Smooth muscle cell (in vitro differentiated cells): ENCODE measurements around the gene SYNJ2BP. TPM values are rescaled to one million over a fixed set of nuclear protein-coding genes. Genes with fewer than 3 reads are reported as not detected.
"Not testable (repeated sequence)": the region's sequence is repeated elsewhere in the genome, so short reads cannot be mapped to it uniquely, and the experiment has no call there.

ENCODE experiments used
- DNase-seq: peaks from one replicate; lab custom pipeline; 2025; ENCODE audit not compliant: unreplicated experiment; lab: John Stamatoyannopoulos, UW
- H2AFZ ChIP-seq: fragments of 200-600 bp; sonication (generic); 2 replicates; pipeline ENCODE4 v1.6.0; 2016; ENCODE audit warnings: antibody characterized with exemption, low read depth, mild to moderate bottlenecking
- H3F3A ChIP-seq: fragments of 200-600 bp; sonication (generic); 2 replicates; pipeline ENCODE4 v1.6.0; 2017; ENCODE audit warnings: antibody characterized with exemption, low read depth
- H3K27ac ChIP-seq: fragments of 200-600 bp; sonication (generic); 2 replicates; pipeline ENCODE4 v1.5.1; 2016; ENCODE audit warnings: low read depth, mild to moderate bottlenecking
- H3K27me3 ChIP-seq: fragments of 200-600 bp; sonication (generic); 2 replicates; pipeline ENCODE4 v1.6.1; 2016; ENCODE audit warnings: low read depth, mild to moderate bottlenecking
- H3K36me3 ChIP-seq: fragments of 200-600 bp; sonication (generic); 2 replicates; pipeline ENCODE4 v1.5.1; 2016; ENCODE audit warnings: low read depth
- H3K4me1 ChIP-seq: fragments of 200-600 bp; sonication (generic); 2 replicates; pipeline ENCODE4 v1.5.1; 2016; ENCODE audit warnings: low read depth
- H3K4me2 ChIP-seq: fragments of 200-600 bp; sonication (generic); 2 replicates; pipeline ENCODE4 v1.6.0; 2016; ENCODE audit warnings: mild to moderate bottlenecking
- H3K4me3 ChIP-seq: fragments of 200-600 bp; sonication (generic); 2 replicates; pipeline ENCODE4 v1.5.1; 2016; ENCODE audit warnings: mild to moderate bottlenecking
- H3K79me2 ChIP-seq: fragments of 200-600 bp; sonication (generic); 2 replicates; pipeline ENCODE4 v1.6.0; 2016; ENCODE audit warnings: low read depth, mild to moderate bottlenecking
- H3K9ac ChIP-seq: fragments of 200-600 bp; sonication (generic); 2 replicates; pipeline ENCODE4 v1.6.0; 2016; ENCODE audit warnings: low read depth
- H3K9me3 ChIP-seq: fragments of 200-600 bp; sonication (generic); replicated peaks from 2 replicates; pipeline ENCODE4 v1.5.1; 2016; ENCODE audit warnings: low read depth
- H4K20me1 ChIP-seq: fragments of 200-600 bp; sonication (generic); 2 replicates; pipeline ENCODE4 v1.6.0; 2016; ENCODE audit warnings: low read depth
- WGBS: methylation state at CpG from one replicate; pipeline ENCODE4 v1.1.7; 2016; ENCODE audit warnings: low lambda C conversion rate; 5-methylcytosine and 5-hydroxymethylcytosine counted together
- polyA plus RNA-seq: library from polyadenylated mRNA; unstranded; fragments of >200 nt; fragmentation: Nextera tagmentation; extraction: Ambion mirVana; gene quantifications from 2 replicates; pipeline ENCODE4 v1.2.1, GENCODE V29; 2016
- total RNA-seq: library from RNA; depleted of rRNA; stranded (reverse); fragments of >200 nt; gene quantifications from 2 replicates; pipeline ENCODE4 v1.2.3, GENCODE V29; 2014
- TF ChIP-seq, protein P1 (sequence below): fragments of 200-600 bp; sonication (generic); IDR thresholded peaks from 2 replicates; pipeline ENCODE4 v1.5.1; 2017; ENCODE audit warnings: borderline replicate concordance, mild to moderate bottlenecking, antibody characterized with exemption; ENCODE audit not compliant: insufficient read depth, poor library complexity, severe bottlenecking

The SYNJ2BP gene
- total and polyA plus RNA-seq, 2 experiments from 2014 or later: 14.8 to 18.8 TPM

DNA sequence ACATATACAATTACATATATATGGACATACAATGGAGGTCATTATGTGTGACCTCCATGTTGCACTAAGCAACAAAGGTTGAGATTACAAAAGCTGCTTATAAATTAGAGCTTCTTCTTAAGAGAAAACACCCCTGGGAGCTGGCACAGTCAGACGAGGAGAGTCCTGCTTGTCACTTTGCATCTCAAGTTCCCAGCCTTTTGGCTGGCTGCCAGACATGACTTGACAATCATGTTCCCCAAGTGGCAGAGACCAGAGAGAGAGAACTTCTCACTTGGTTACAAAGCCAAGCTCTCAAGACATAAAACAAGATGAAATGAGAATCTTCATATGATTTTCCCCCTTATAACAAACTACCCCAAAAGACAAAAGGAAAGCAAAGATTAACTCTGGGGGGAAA, 8.5 kb upstream of the SYNJ2BP start:
- no peak overlapping the region for H3K4me2 ChIP-seq
- no peaks in the 10 kb centered on the region for H3K79me2 ChIP-seq
- H2AFZ ChIP-seq: no peak overlapping the region
- peaks cover 2% of the 10 kb centered on the region for H3K9me3 ChIP-seq
- no peak overlapping the region for H3K9ac ChIP-seq
- no peak overlapping the region for H3K27ac ChIP-seq
- no peaks in the 10 kb centered on the region for H3K27me3 ChIP-seq
- DNase-seq: no peak
- 88% methylated on average over 1 of the region's 1 CpG for WGBS
- H3K36me3 ChIP-seq: no peaks in the 10 kb centered on the region
- H3K4me3 ChIP-seq: no peak overlapping the region
- TF ChIP-seq, protein P1, sequence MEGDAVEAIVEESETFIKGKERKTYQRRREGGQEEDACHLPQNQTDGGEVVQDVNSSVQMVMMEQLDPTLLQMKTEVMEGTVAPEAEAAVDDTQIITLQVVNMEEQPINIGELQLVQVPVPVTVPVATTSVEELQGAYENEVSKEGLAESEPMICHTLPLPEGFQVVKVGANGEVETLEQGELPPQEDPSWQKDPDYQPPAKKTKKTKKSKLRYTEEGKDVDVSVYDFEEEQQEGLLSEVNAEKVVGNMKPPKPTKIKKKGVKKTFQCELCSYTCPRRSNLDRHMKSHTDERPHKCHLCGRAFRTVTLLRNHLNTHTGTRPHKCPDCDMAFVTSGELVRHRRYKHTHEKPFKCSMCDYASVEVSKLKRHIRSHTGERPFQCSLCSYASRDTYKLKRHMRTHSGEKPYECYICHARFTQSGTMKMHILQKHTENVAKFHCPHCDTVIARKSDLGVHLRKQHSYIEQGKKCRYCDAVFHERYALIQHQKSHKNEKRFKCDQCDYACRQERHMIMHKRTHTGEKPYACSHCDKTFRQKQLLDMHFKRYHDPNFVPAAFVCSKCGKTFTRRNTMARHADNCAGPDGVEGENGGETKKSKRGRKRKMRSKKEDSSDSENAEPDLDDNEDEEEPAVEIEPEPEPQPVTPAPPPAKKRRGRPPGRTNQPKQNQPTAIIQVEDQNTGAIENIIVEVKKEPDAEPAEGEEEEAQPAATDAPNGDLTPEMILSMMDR: no peak
- H3F3A ChIP-seq: no peaks in the 10 kb centered on the region
- no peaks in the 10 kb centered on the region for H4K20me1 ChIP-seq
- no peaks in the 10 kb centered on the region for H3K4me1 ChIP-seq

DNA sequence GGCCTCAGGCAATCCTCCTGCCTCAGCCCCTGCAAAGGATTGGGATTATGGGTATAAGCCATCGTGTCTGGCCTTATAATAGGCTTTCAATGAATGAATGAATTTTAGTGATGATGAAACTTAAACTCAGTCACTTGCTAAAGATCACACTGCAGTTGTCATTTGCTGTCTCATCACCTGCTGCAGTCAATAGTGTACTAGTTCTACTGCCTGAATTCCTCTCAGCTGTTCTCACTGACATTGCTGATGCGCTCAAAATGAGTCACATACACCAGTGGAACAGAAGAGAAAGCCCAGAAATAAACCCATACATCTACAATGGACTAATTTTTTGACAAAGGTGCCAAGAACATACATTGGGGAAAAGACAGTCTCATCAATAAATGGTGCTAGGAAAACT, 5.6 kb upstream of the SYNJ2BP start:
- Histone ChIP-seq H2AFZ (no peak overlapping the region), H3K36me3 (no peaks in the 10 kb centered on the region), H3F3A (no peaks in the 10 kb centered on the region), H4K20me1 (no peaks in the 10 kb centered on the region), H3K4me1 (no peaks in the 10 kb centered on the region), H3K9ac (no peak overlapping the region), H3K27ac (no peak overlapping the region), H3K79me2 (no peaks in the 10 kb centered on the region), H3K9me3 (no peaks in the 10 kb centered on the region), H3K27me3 (no peaks in the 10 kb centered on the region), H3K4me3 (no peak overlapping the region), H3K4me2 (no peak overlapping the region)
- WGBS: 92% methylated on average over 2 of the region's 2 CpGs
- TF ChIP-seq, protein P1: no peak
- no peak for DNase-seq

DNA sequence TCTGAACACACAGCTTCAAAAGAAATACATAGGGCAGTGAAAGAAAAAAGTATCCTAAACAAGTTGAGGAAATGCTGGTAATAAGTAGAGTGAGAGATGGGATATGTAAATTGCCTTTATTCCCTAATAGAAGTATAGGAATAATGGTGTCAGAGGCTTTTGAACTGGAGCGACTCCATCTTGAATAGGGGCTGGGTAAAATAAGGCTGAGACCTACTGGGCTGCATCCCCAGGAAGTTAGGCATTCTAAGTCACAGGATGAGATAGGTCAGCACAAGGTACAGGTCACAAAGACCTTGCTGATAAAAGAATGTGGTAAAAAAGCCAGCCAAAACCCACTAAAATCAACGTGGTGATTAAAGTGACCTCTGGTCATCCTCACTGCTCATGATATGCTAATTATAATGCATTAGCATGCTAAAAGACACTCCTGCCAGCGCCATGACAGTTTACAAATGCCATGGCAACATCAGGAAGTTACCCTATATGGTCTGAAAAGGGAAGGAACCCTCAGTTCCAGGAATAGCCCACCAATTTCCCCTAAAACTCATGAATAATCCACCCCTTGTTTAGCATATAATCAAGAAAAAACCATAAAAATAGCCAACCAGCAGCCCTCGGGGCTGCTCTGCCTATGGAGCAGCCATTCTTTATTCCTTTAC, 2.5 kb upstream of the SYNJ2BP start:
- not testable (repeated sequence) for H2AFZ ChIP-seq, H4K20me1 ChIP-seq, H3K4me1 ChIP-seq, H3K4me2 ChIP-seq, H3F3A ChIP-seq, H3K9me3 ChIP-seq, H3K27me3 ChIP-seq, H3K4me3 ChIP-seq, H3K9ac ChIP-seq, DNase-seq, H3K27ac ChIP-seq, H3K36me3 ChIP-seq
- WGBS: 61% methylated on average over 4 of the region's 4 CpGs
- peaks cover 13% of the 10 kb centered on the region for H3K79me2 ChIP-seq

DNA sequence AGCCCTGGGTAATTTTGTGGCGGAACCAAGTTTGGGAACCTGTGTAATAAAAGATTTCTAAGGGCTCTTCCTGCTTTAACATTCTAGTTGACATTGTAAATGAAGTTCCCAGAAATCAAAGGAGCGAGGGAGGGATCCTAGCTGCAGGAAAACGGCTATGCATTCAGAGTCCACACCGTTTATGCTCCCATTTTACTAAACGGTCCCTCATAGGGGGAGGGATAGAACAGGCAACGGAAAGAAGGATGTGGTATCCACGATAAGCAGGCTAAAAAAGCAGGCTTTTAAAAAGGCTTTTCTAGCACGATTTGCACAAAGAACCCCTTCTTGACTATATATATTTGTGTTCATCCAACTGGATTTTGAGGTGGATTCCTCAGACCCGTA, 559 bp downstream of the SYNJ2BP start:
- Histone ChIP-seq H3K4me2 (peak overlapping the region; percentile 96), H3K27ac (peak overlapping the region; percentile 30), H3K4me1 (peaks cover 6% of the 10 kb centered on the region), H3K27me3 (no peaks in the 10 kb centered on the region), H3K36me3 (no peaks in the 10 kb centered on the region), H2AFZ (peak overlapping the region; percentile 100), H4K20me1 (peaks cover 8% of the 10 kb centered on the region), H3F3A (no peaks in the 10 kb centered on the region), H3K9me3 (no peaks in the 10 kb centered on the region), H3K4me3 (peak overlapping the region; percentile 92), H3K79me2 (peaks cover 29% of the 10 kb centered on the region), H3K9ac (peak overlapping the region; percentile 78)
- TF ChIP-seq, protein P1: no peak
- 4% methylated on average over 9 of the region's 9 CpGs for WGBS
- no peak for DNase-seq
